ENCODE measurements around the gene FLNC.

FLNC gene

GRCh38 chr7:128875523-128875948 is 45.3 kb downstream of the FLNC start:
- DNase-seq (ENCODE audit: low read depth), result no peak
- no peak overlapping the region for H3K4me3 ChIP-seq (ENCODE audit: low read depth, low read length)
- TF ChIP-seq CTCF (IDR thresholded peaks at IDR 0.05; ENCODE audit: control insufficient read depth, extremely low read depth, insufficient read depth), result no peak

GRCh38 chr7:128876127-128876526 is 45.9 kb downstream of the FLNC start:
- TF ChIP-seq CTCF (IDR thresholded peaks at IDR 0.05; ENCODE audit: control insufficient read depth, extremely low read depth, insufficient read depth), result no peak
- no peak overlapping the region for H3K4me3 ChIP-seq (ENCODE audit: low read depth, low read length)
- no peak for DNase-seq (ENCODE audit: low read depth)

- TF ChIP-seq CTCF (IDR thresholded peaks at IDR 0.05; ENCODE audit: control insufficient read depth, extremely low read depth, insufficient read depth), result no peak
- DNase-seq (ENCODE audit: low read depth), result no peak
- no peak overlapping the region for H3K4me3 ChIP-seq (ENCODE audit: low read depth, low read length)
These were observed 46.4 kb downstream of the FLNC start for GRCh38 chr7:128876586-128876977.

- TF ChIP-seq CTCF (IDR thresholded peaks at IDR 0.05; ENCODE audit: control insufficient read depth, extremely low read depth, insufficient read depth), result no peak
- DNase-seq (ENCODE audit: low read depth), result no peak
- no peak overlapping the region for H3K4me3 ChIP-seq (ENCODE audit: low read depth, low read length)
These were observed 47.0 kb downstream of the FLNC start for GRCh38 chr7:128876978-128877755.

GRCh38 chr7:128877756-128878120 is 47.5 kb downstream of the FLNC start:
- H3K4me3 ChIP-seq (ENCODE audit: low read depth, low read length), result no peak overlapping the region
- DNase-seq (ENCODE audit: low read depth), result no peak
- no peak for TF ChIP-seq CTCF (IDR thresholded peaks at IDR 0.05; ENCODE audit: control insufficient read depth, extremely low read depth, insufficient read depth)

GRCh38 chr7:128878226-128879105 is 48.3 kb downstream of the FLNC start:
- H3K4me3 ChIP-seq (ENCODE audit: low read depth, low read length), result no peak overlapping the region
- no peak for DNase-seq (ENCODE audit: low read depth)
- no peak for TF ChIP-seq CTCF (IDR thresholded peaks at IDR 0.05; ENCODE audit: control insufficient read depth, extremely low read depth, insufficient read depth)

All from LNCaP clone FGC (cell line).